ENCODE measurements around the gene IZUMO1R. TPM values are rescaled to one million over a fixed set of nuclear protein-coding genes. Genes with fewer than 3 reads are reported as not detected.

Gene IZUMO1R
- total and polyA plus RNA-seq, 2 donors (not counting 3 experiments of a cell fraction or from before 2014, with no cell fraction given), result not detected

DNA sequence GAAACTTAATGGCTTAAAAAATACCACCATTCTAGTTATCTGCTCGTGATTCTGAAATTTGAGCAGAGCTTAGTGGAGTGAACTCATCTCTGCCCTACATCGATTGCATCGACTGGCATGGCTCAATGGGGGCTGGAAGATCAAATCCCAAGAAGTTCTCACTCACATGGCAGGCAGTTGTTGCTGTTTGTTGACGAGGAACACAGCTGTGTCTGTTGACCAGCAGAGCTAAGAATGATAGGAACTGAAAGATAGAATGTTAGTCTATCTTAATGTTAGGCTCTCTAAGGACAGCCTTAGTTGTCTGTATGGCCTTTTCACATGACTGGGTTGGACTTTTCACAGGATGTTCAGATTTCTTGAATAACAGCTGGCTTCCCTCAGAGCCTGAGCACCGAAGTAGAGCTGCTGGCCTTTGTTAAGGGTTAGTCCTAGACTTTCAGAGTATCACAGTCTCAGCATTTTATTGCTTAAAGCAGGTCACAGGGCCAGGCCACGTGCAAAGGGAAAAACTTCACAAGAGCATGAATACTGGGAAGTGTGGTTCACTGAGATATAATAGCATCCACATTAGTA is 31.6 kb upstream of the IZUMO1R start:
- H3K9ac ChIP-seq (replicated peaks; ENCODE audit: extremely low read depth, insufficient read depth, low read length), result no peak overlapping the region
- dilution Hi-C loops (cut with MboI; ENCODE audit: extremely low pct_ligation_motif_present, low sequenced_read_pairs), result no loop called here
- intact Hi-C loops (cut with micrococcal nuclease), result no loop called here
- H3K9me3 ChIP-seq (replicated peaks; ENCODE audit: control insufficient read depth, insufficient read depth, low read length), result no peaks in the 10 kb centered on the region
- no peaks in the 10 kb centered on the region for H3K27me3 ChIP-seq (ENCODE audit: control insufficient read depth in 2 of 2, insufficient read depth in 2 of 2, low read length in 2 of 2)
- H3K79me2 ChIP-seq (ENCODE audit: control insufficient read depth, insufficient read depth, low read length), result no peaks in the 10 kb centered on the region
- CTCF ChIA-PET, result no interaction called here
- H3K9me1 ChIP-seq (replicated peaks; ENCODE audit: control insufficient read depth, extremely low read depth, insufficient read depth, low read length), result no peaks in the 10 kb centered on the region
- no peaks in the 10 kb centered on the region for H3K36me3 ChIP-seq (ENCODE audit: control insufficient read depth in 2 of 2, extremely low read depth in 1 of 2, insufficient read depth in 2 of 2, low read length in 2 of 2)
- H3K27ac ChIP-seq (ENCODE audit: insufficient read depth, low read depth, low read length), result no peak overlapping the region
- no peak overlapping the region for H3K4me3 ChIP-seq (replicated peaks in 1 of 3; ENCODE audit: insufficient read depth in 1 of 3, low read depth in 1 of 3, low read length in 3 of 3)
- no peak for FAIRE-seq
- H2AFZ ChIP-seq (ENCODE audit: low read depth, low read length), result no peak overlapping the region
- no peaks in the 10 kb centered on the region for H4K20me1 ChIP-seq (replicated peaks; ENCODE audit: control insufficient read depth, extremely low read depth, insufficient read depth, low read length)
- no peak overlapping the region for H3K4me2 ChIP-seq (ENCODE audit: insufficient read depth, low read length)
- BruUV-seq (replicated peaks), result no TSS peak
- POLR2A ChIA-PET, result no interaction called here
- H3K4me1 ChIP-seq (ENCODE audit: control insufficient read depth, extremely low read depth, insufficient read depth, low read length), result no peaks in the 10 kb centered on the region
- TF ChIP-seq GATA2 (IDR thresholded peaks at IDR 0.05; ENCODE audit: insufficient read depth, insufficient read length, low read depth, low read length) (no peak), MYC (IDR thresholded peaks at IDR 0.05; ENCODE audit: low read depth, low read length) (no peak), EZH2 (IDR thresholded peaks at IDR 0.05; ENCODE audit: borderline replicate concordance, low read depth, low read length, severe bottlenecking) (no peak), POLR2A (IDR thresholded peaks at IDR 0.05; ENCODE audit: low read depth, low read length) (no peak), POLR2AphosphoS5 (IDR thresholded peaks at IDR 0.05; ENCODE audit: insufficient read depth, low read depth, low read length) (no peak), JUN (IDR thresholded peaks at IDR 0.05; ENCODE audit: borderline replicate concordance, insufficient read depth, insufficient read length, low read depth) (no peak), FOS (IDR thresholded peaks at IDR 0.05; ENCODE audit: borderline replicate concordance, insufficient read depth, low read length) (no peak)
- TF ChIP-seq, protein P1, sequence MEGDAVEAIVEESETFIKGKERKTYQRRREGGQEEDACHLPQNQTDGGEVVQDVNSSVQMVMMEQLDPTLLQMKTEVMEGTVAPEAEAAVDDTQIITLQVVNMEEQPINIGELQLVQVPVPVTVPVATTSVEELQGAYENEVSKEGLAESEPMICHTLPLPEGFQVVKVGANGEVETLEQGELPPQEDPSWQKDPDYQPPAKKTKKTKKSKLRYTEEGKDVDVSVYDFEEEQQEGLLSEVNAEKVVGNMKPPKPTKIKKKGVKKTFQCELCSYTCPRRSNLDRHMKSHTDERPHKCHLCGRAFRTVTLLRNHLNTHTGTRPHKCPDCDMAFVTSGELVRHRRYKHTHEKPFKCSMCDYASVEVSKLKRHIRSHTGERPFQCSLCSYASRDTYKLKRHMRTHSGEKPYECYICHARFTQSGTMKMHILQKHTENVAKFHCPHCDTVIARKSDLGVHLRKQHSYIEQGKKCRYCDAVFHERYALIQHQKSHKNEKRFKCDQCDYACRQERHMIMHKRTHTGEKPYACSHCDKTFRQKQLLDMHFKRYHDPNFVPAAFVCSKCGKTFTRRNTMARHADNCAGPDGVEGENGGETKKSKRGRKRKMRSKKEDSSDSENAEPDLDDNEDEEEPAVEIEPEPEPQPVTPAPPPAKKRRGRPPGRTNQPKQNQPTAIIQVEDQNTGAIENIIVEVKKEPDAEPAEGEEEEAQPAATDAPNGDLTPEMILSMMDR (IDR thresholded peaks at IDR 0.05; ENCODE audit: extremely low read depth in 1 of 2, insufficient read depth in 1 of 2, low read depth in 1 of 2, low read length in 2 of 2), result no peak
- TF ChIP-seq, protein P2, sequence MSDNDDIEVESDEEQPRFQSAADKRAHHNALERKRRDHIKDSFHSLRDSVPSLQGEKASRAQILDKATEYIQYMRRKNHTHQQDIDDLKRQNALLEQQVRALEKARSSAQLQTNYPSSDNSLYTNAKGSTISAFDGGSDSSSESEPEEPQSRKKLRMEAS (IDR thresholded peaks at IDR 0.05; ENCODE audit: insufficient read depth, insufficient read length), result no peak
- DNase-seq (ENCODE audit: low read depth, low spot score), result no peak

All from endothelial cell of umbilical vein (primary cell).